ENCODE measurements around the gene TNNC2. TPM values are rescaled to one million over a fixed set of nuclear protein-coding genes. Genes with fewer than 3 reads are reported as not detected.

Gene TNNC2
- total and polyA plus RNA-seq, 2 of the 13 experiments (the other 11 are each of a cell fraction or from before 2014, with no cell fraction given): 1.8 to 4.7 TPM

GRCh38 chr20:45826381-45827019 is 612 bp downstream of the TNNC2 start (continued):
- TF ChIP-seq ZBTB26 (CRISPR knock-in tag; IDR thresholded peaks at IDR 0.05; ENCODE audit: borderline replicate concordance) (no peak; the same call in 1 of the 2 replicates), MTERF4 (CRISPR knock-in tag; IDR thresholded peaks at IDR 0.05) (no peak), BRF2 (CRISPR knock-in tag; IDR thresholded peaks at IDR 0.05) (no peak), ZBTB8A (CRISPR knock-in tag; IDR thresholded peaks at IDR 0.05; ENCODE audit: borderline replicate concordance, low read depth) (no peak), GFI1 (CRISPR knock-in tag; IDR thresholded peaks at IDR 0.05; ENCODE audit: borderline replicate concordance) (no peak), JUNB (CRISPR knock-in tag; IDR thresholded peaks at IDR 0.05; ENCODE audit: borderline replicate concordance) (no peak), TBX2 (CRISPR knock-in tag; IDR thresholded peaks at IDR 0.05; ENCODE audit: borderline replicate concordance) (no peak), POGK (CRISPR knock-in tag; conservative IDR thresholded peaks at IDR 0.05) (no peak), ZNF574 (CRISPR knock-in tag; IDR thresholded peaks at IDR 0.05) (0 out of 2 replicates have a peak, but pooled peaks have one; percentile 35), CCAR2 (optimal IDR thresholded peaks at IDR 0.05; ENCODE audit: low read depth, low read length) (no peak), ZNF605 (CRISPR knock-in tag; IDR thresholded peaks at IDR 0.05) (0 out of 2 replicates have a peak, but pooled peaks have one; percentile 61), TRAFD1 (CRISPR knock-in tag; IDR thresholded peaks at IDR 0.05; ENCODE audit: borderline replicate concordance) (no peak), CSRNP2 (CRISPR knock-in tag; conservative IDR thresholded peaks at IDR 0.05; ENCODE audit: low read depth) (no peak), ZNF17 (CRISPR knock-in tag; IDR thresholded peaks at IDR 0.05) (no peak), ATRX (CRISPR knock-in tag; IDR thresholded peaks at IDR 0.05; ENCODE audit: borderline replicate concordance) (no peak)
